Inflammatory macrophage (primary cell): Measurements from ENCODE around the gene ASB1.

Source experiments
- DNase-seq, 2 donors: peaks; one replicate each; pipeline ENCODE4 v3.0.0-alpha.2; 2020 to 2022

The ASB1 gene

DNA sequence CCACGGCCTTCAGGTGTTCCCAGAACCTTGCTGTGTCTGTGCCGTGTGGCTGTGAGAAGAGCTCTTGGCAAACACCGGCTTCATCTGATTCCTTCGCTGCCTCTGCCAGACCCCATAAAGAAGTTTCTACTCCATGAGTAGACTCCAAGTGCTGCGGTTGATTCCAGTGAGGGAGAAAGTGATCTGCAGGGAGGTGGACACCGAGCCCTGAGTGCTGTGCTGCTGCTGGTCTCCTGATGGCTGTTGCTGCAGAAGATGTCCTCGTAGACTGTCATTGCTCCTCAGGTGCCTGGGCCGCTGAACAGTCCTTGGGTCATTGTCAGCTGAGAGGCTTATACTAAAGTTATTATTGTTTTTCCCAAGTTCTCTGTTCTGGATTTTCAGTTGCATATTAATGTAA, 19.6 kb downstream of the ASB1 start:
- DNase-seq: no peak

DNA sequence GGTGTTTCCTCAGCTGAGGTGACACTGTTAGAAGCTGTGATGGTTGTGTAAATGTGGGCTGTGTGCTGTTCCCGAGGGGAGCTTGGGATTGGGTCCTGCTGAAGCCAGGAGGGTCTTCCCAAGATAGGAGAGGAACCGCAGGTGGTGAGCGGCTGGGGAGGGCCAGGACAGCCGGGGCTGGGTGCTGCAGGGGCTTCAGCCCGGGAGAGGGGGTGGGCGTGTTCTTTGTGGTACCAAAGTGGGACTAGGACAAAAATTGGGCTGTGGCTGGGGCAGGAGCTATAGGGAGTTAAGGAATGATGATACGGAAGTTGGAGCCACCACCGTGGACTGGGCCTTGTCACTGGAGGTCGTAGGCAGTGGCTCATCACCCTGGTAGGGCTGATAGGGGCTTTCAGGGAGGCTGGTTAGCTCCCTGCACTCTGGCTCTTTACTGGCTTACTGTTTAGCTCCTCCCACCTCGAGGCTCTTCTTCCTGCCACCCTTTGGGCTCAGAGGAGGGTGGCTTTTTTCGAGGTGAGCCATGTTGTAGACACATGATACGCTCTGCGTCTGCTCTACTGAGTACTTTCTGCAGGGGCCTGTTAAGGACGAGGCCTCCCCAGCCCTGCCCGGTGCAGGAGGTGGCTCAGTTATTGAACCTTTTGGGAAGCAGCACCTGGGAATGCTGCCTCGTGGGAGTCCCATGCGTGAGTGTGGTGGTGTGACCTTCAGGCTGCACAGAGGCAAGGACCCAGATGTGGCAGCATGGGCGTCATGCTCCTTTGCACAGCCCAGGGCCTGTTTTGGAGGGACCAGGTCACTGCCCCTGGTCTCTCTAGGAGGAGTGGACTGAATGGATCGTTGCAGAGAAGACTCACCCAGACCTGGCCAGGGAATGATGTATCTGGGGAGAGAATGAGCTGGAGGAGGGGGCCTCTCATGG, 21.6 kb downstream of the ASB1 start:
- DNase-seq: no peak

DNA sequence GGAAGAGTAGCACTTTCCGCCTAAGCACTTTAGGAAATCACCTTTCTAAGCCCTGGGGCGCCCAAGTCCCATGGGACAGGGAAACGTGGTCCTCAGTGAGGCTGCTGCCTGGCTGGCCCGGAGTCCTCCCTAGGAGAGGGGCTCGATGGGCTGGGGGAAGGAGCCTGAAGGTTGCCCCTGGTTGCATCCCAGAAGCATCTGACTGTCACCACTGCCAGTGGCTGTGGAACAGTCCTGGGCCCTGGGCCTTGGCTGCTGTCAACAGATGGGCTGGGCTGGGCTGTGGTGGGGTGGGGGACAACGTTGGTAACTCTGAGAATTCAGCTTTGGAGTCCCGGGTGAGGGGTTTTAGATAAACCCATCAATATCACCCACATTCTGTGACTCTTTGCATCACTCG, 22.5 kb downstream of the ASB1 start:
- DNase-seq: no peak

DNA sequence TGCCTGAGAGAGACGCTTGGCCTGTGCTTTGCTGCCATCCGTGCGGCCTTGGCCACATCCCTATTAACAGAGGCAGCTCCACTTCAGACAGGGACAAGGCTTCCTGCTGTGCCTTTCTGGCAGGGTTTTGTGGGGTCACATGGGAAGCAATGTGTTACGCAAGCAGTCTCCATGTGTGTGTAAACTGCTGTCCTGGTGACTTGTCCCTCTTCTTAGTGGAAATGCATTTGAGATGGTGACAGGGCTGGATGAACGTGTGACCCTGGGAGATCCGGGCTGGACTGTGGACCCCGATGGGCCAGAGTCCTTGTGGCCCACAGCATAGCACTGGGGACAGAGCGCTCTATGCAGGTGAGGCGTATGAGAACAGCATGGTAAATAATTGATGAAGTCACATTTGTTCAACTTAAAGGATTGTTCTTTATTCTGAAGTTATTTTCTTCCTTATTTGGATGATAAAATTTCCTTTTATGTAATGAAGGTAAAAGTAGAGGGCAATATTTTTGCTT, 23.2 kb downstream of the ASB1 start:
- peak; percentile 85 to 91 for DNase-seq

DNA sequence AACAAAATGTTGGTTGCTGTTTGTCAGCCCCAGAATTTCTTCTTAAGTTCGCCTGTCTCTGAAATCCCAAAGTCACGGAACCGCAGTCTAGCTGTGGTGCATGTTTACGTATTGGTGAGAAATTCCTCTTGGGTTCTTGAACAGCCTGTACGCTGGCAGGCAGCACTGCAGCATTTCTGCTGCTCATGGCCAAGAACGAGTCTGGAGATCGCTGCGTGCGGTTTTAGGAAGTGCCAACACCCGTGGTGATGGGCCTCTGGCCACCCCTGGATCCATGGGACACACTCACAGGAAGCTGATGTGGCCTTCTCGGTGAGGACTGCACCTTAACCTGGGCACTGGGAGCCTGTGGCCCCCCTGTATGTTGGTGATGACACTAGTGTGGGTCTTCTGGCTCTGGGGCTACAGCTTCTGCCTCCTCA, 23.7 kb downstream of the ASB1 start:
- no peak for DNase-seq

DNA sequence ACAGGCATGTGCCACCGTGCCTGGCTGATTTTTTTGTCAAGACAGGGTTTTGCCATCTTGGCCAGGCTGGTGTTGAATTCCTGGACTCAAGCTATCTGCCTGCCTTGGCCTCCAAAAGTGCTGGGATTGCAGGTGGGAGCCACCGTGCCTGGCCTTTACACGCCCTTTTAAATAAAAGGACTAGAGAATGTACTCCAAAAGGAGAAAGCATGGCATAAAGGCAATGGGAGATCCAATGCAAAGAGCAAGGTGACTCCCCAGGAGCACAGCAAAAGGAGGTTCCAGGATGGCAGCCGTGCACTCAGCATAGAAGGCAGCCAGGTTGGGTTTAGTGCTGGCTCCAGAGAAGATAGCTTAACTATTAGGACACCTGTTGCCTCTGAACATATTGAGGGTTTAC, 27.1 kb downstream of the ASB1 start:
- DNase-seq: no peak

DNA sequence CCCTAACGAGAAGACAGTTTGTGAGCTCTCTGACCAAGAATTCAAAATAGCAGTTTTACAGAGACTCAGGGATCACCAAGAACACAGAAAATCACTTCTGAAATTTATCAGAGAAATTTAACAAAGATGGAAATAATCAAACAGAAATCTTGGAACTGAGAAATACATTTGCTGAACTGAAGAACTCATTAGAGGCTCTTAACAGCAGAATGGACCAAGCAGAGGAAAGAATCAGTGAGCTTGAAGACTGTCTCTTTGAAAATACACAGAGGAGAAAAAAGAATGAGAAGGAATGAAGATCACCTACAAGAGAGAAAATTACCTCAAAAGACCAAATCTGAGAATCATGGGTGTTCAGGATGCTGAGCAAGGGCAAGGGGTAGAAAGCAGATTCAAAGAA, 29.7 kb downstream of the ASB1 start:
- DNase-seq: no peak

DNA sequence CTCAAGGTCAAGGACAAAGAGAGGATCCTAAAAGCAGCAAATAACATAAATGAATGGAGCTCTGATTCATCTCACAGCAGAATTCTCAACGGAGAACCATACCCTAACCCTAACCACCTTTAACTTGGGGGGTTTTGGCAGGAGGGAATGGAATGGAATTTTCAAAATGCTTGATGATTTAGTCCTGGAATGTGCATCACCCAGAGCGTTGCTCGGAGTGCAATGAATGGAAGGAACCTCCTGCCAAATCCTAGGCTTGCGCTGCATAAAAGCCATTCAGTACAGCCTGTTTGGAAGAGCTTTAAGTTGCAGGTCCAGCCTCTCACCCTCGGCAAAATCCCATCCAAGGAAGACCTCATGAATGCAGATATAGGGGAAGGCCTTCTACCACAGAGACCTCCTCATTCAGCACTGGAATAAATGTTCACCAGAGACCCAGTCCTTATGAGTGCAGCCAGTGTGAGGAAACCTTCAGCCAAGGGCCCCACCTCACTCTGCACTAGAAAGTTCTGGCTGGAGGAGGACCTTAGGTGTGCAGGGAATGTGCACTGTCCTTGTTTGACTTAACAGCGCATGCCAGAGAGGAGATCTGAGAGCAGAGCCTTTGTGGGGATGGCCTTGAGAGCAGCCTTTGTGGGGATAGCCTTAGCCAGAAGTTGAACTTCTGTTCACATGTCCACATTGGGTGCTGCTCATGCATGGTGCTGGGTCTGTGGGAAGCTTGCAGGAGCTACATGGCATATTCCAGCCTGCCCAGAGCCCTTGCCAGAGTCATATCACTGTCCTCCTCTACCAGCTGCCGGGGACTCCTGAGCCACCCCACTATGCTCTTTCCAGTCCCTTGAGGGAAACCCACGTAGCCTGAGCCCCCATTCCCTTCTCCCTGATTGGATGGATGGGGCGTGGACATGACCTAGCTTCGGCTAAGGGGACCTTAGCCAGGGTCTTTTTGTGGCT, 30.5 kb downstream of the ASB1 start:
- DNase-seq: no peak

DNA sequence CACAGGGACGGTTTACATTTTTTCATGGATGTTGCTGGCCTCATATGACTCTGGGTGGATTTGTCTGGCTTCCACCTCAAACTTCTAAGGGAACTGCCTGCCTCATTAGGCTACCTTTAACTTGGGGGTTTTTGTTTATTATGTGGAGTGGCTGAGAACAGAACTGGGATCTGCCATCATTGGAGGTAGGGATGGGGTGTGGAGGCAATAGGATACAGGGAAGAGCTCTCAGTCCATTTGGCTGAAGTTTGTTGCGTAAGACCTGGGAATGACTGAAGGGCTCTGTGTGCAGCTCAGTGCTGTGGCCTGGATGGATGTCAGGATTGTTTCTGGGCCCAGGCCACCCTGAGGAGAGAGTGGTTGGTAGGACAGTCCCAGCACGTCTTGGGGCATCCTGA, 31.2 kb downstream of the ASB1 start:
- DNase-seq: no peak

DNA sequence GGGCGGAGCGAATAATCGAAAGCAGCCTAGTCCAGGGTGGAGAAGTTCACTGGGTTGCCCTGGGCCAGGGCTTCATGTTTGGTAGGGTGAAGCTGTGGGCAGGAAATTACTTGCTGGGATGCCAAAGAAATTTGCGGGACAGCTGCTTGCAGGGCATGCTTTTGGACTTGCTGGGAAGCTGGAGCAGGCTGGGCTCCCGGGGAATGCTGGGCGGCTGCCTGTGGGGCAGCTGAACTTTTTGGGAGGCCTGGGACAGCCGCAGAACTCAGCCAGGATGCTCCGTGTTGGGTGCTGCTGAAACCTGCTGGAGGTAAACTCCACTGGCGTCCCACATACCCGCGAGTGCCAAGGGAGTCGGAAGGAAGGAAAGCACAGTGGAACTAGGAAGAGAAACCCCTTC, 31.9 kb downstream of the ASB1 start:
- DNase-seq: no peak

DNA sequence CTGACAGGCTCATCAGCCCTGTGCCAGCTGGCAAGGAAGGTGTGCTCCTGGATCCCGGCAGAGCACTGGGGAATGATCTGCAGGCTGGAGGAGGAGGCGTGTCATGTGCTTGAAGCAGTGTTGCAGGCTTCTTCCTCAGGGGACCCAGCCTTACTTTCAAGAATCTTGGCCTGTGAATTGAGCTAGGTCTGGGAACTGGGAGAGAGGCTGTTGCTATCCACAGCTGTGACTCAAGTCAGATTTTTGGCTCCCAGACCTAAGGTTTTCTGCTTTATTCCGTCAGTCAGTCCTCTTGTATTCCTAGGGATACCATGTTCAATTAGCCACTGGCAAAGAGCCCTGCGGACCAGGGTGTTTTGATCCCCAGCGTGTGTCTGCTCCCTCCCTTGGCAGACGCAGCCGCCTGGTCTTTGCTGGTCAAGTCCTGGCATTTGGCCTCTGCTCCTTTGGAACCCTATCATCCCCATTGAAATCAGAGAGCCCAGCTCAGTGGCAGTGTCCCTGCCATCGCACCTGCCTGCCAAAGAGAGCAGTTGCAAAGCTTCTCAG, 32.4 kb downstream of the ASB1 start:
- no peak for DNase-seq

DNA sequence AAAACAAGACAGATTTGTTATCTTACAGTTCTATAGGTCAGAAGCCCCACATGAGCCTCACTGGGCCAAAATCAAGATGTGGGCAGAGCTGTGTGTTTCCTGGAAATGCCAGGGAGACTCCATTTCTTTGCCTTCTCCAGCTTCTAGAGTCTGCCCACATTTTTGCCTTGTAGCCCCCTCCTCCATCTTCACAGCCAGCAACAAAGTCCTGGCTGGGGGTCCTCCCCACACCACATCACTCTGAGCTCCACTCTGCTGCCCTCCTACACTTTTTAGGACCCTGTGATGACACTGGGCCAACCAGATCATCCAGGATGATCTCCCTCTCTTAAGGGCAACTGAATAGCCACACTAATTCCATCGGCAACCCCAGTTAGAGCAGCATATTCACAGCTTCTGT, 34.3 kb downstream of the ASB1 start:
- no peak for DNase-seq

DNA sequence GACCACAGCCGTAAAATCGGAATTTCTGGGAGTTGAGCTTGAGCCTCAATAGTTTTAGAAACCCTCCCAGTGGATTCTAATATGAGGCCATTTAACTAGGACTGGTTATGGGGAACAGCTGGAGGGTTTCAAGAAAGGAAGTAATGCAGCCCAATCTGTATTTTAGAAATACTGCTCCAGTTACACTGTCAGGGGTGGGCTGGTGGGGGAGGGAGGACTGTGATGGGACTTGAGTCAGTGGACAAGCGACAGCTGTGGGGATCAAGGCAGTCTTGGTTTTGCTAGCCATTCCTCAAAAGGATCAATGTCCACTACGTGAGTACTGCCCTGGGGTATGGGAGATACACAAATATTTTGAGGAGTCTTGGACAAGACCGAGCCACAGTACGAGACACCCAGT, 34.8 kb downstream of the ASB1 start:
- no peak for DNase-seq

DNA sequence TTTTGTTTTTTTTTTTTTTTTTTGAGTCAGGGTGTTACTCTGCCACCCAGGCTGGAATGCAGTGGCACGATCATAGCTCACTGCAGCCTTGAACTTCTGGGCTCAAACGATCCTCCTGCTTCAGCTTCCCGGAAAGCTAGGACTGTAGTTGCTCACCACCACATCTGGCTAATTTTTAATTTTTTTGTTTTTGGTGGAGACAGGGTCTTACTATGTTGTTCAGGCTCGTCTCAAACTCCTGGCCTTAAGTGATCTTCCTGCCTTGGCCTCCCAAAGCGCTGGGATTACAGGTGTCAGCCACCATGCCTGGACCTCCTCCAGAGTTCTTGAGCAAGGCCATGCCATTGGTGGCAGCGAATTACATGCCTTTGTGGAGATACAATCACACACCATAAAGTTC, 35.2 kb downstream of the ASB1 start:
- DNase-seq: no peak

DNA sequence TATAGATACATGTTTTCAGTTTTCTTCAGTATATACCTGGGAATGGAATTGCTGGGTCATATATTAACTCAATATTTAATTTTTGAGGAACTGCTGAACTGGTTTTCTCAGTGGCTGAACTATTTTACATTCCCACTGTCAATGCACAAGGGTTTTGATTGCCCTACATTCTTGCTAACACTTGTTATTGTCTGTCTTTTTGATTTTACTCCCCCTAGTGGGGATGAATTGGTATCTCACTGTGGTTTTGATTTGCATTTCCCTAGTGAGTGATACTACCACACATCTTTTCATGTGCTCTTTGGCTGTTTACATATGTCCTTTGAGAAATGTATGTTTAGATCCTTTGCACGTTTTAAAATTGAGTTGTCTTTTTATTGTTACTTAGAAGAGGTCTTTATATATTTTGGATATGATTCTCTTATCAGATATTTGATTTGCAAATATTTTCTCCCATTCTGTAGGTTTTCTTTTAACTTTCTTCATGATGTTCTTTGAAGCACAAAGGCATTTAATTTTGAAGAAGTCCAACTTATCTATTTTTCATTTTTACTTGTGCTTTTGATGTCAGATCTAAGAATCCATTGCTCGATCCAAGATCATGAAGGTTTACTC, 36.2 kb downstream of the ASB1 start:
- DNase-seq: peak; percentile 64 to 81

DNA sequence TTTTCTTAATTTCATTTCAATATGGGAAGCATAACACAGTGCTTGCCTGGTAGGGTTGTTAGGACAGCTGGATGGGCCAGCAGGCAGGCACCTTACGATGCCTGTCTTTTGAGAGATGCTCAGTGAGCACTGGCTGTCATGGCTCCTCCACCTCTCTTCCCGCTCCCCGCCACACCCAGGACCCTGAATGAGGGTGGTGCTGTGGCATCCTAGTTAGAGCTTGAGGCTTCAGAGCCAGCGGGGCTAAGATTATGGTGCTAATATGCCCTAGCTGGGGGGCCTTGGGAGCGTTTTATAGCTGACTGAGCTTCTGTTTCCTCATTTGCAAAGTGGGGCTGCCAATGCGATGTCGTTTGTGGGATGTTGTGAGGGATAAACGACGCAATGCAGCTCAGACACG, 37.7 kb downstream of the ASB1 start:
- no peak for DNase-seq

DNA sequence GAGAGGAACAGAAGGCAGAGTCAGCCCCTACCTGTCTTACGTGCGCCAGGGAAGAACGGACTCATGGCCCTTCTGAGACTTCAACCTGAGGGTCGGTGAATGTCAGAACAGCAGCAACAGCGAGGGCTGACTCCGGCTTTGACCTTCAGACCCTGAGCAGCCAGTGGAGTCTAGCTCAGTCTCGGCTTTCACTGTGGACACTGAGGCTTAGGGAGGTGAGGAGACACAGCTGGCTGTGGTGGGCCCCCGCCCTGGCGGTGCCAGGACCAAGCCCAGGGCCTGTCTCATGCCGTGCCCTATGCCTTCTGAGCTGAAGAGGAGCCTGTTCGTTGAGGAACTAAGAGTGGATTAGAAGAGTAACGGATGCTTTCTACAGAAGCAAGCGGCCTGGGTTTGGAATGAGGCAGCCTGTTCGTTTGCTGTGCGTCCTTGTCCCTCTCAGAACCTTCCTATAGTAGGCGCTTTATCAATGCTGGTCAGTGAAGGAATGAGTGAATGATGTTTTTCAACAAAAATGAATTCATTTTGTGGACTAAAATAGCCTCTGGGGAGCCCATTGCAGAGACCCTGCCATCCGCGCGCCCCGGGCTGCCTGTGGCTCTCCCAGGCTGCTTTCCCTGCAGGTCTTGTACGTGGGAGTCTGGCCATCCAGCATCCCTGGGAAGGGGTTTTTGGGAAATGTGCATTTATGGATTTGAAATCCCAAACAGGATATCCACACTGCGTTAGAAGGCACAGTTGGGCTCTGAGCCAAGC, 38.9 kb downstream of the ASB1 start:
- DNase-seq: no peak

DNA sequence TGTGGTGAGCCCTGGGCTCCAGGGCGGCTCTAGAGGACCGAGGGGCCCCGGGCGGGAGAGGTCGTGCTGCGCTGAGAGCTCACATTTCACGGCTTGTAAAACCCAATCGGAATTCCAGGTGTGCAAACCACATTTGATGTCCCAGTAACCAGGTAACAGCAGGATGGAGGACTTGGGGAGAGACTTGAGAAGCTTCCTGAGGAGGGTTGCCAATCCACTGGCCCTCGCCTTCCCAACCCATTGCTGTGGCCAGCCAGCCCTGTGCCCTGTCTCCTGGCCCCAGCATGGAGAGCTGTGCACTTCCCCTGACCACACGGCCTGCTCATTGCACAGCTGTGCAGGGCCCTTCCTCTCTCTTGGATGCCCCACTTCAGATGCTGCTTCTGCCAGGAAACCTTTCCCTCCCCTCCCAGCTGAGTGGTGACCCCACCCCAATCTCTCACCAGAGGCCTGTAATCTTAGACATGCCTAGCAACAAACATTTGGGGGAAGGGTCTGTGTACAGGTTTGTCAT, 39.6 kb downstream of the ASB1 start:
- no peak for DNase-seq

DNA sequence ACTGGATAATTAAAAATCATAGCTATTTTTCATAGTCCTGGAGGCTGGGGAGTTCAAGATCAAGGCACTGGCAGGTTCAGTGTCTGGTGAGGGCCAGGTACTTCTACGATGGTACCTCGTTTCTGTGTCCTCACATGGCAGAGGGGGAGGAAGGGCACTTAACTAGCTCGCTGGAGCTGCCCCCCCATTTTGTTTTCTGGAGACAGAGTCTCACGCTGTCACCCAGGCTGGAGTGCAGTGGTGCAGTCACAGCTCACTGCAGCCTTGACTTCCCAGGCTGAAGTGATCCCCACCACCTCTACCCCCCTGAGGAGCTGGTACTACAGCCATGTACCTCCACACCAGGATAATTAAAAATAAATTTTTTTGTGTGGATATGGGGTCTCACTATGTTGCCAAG, 40.3 kb downstream of the ASB1 start:
- DNase-seq: no peak

DNA sequence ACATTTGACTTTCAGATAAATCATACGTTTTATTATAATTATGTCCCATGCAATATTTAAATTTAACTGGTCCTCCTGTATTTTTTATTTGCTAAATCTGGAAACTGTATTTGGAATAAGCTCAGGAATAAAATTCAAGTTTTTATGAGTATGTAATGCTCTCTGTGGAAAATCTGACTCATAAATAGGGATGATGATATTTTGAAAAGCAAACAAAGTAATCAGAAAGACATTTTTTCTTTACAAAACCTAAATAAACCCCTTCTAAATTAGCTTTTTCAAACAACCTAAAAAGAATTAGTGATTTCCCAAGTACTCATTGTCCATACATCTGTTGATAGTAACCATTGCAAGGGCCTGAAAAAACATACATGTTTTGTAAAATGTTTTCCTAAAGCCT, 41.1 kb downstream of the ASB1 start:
- no peak for DNase-seq

DNA sequence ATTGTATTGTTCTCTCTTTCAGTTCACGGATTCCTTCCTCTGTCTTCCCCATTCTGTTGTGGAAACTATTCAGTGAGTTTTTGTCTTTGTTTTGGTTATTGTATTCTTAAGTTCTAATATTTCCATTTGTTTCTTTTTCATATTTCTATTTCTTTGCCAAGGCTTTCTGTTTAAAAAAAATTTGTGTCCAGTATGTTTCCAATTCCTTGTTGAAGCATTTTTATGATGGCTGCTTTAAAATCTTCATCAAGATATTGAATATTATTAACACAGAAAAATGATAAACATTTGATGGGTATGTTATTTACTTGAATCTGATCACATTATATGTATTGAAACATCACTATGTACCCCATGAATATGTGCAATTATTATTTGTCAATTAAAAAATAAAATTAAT, 42.4 kb downstream of the ASB1 start:
- no peak for DNase-seq

DNA sequence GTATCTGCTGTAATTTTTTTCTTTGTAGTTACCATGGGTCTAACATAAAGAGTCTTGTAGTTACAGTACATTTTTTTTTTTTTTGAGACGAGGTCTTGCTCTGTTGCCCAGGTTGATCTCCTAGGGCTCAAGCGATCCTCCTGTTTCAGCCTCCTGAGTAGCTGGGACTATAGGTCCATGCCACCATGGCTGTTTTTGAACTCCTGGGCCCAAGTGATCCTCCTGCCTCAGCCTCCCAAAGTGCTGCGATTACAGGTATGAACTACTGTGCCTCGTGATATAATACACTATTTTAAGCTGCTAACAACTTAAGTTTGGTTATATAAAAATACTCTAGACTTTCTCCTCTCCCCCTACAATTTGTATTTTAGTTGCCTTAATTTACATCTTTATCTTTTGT, 46.3 kb downstream of the ASB1 start:
- DNase-seq: no peak
